Heart left ventricle (tissue), 13 donors: ENCODE results near the gene RABGAP1.

ENCODE experiments used
- POLR2A ChIP-seq, 2 donors: fragments of 450-650 bp; IDR thresholded peaks; one replicate each; pipeline ENCODE4 v1.6.1; 2017; ENCODE audit warnings: antibody characterized with exemption in 2 of 2, mild to moderate bottlenecking in 2 of 2, moderate library complexity in 2 of 2
- TF ChIP-seq, protein P1 (sequence below), 12 donors: fragments of 200-600 bp; sonication (generic) in 4 of 12; IDR thresholded peaks; one replicate each; pipeline versions ENCODE4 v1.5.0 to v1.8.0; 2018 to 2022; ENCODE audit warnings: antibody characterized with exemption in 12 of 12, mild to moderate bottlenecking in 5 of 12
- donor health status: ischemic (EF 13 %, LVEDD 7.1; RV severe dilation, severe dysfunction).
- donor health status: DM: no; HTN: yes; CAD: no.
- donor health status: DM: no; HTN: no; CAD: no.
- donor health status: ischemic (EF 25% LVEDD 6.9; RV normal size, moderate dysfunction).
- donor health status: ischemic (EF 25% LVEDD 5.7; RV mildly dilated, moderate dysfunction).
- donor health status: ischemic (EF 35%, LVEDD 5.7; RV mildly dilated, moderate dysfunction).
- donor health status: nonischemic (EF 11% LVEDD 7.7; RV severe dilation, severe dysfunction).
- donor health status: DM: yes; HTN: yes; CAD: no.
- donor health status: PGD.
- donor health status: ischemic (EF 29% LVEDD 5.4; RV normal size, mild dysfunction).
- donor health status: nonischemic (EF 23%, LVEDD 6.1; RV moderate dilation, normal function).

DNA sequence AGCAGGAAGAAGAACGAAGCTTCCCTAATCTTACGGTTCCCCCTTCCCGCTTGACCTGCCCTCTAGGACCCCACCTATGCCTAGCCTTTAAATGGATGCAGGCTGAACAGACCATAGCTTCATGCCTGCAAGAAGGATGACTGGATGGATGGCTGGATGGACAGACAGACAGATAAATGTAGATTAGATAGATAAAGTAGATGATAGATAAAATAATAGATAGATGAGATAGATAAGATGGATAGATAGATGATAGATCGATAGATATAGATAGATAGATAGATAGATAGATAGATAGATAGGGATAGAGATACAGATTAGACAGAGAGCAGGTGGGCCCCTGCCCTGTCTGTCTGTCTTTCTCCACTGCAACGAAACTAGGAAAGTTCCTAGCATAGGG lies 164.7 kb downstream of the RABGAP1 start:
- TF ChIP-seq POLR2A (IDR thresholded peaks at IDR 0.05) = no peak
- TF ChIP-seq, protein P1, sequence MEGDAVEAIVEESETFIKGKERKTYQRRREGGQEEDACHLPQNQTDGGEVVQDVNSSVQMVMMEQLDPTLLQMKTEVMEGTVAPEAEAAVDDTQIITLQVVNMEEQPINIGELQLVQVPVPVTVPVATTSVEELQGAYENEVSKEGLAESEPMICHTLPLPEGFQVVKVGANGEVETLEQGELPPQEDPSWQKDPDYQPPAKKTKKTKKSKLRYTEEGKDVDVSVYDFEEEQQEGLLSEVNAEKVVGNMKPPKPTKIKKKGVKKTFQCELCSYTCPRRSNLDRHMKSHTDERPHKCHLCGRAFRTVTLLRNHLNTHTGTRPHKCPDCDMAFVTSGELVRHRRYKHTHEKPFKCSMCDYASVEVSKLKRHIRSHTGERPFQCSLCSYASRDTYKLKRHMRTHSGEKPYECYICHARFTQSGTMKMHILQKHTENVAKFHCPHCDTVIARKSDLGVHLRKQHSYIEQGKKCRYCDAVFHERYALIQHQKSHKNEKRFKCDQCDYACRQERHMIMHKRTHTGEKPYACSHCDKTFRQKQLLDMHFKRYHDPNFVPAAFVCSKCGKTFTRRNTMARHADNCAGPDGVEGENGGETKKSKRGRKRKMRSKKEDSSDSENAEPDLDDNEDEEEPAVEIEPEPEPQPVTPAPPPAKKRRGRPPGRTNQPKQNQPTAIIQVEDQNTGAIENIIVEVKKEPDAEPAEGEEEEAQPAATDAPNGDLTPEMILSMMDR (IDR thresholded peaks at IDR 0.05) = no peak
